NCI-H1694 treated with DMSO at 0.1 percent for 48 hours (cell line): ENCODE data around the gene ZNF665.
"Not testable (repeated sequence)": the region's sequence is repeated elsewhere in the genome, so short reads cannot be mapped to it uniquely, and the experiment has no call there.

Source experiments
- DNase-seq: peaks from one replicate; lab custom pipeline; 2025; lab: John Stamatoyannopoulos, UW

The ZNF665 gene

GRCh38 chr19:53157626-53158025 lies 35.5 kb downstream of the ZNF665 start:
- no peak for DNase-seq

GRCh38 chr19:53156850-53157249 lies 36.3 kb downstream of the ZNF665 start:
- no peak for DNase-seq

GRCh38 chr19:53147645-53148044 lies 45.5 kb downstream of the ZNF665 start:
- DNase-seq: no peak

GRCh38 chr19:53140351-53140750 lies 52.8 kb downstream of the ZNF665 start:
- no peak for DNase-seq

GRCh38 chr19:53136432-53136831 lies 56.7 kb downstream of the ZNF665 start:
- DNase-seq: no peak

GRCh38 chr19:53132141-53132991 lies 60.8 kb downstream of the ZNF665 start, which contains the start of gene ZNF415:
ZNF415 (minus strand) TSS chr19:53132910; CDS start chr19:53122676, 10,234 bp downstream.
- DNase-seq: no peak

GRCh38 chr19:53131727-53132126 lies 61.4 kb downstream of the ZNF665 start:
- no peak for DNase-seq

- no peak for DNase-seq
These were observed 62.0 kb downstream of the ZNF665 start for GRCh38 chr19:53131085-53131590.

GRCh38 chr19:53130506-53130905 lies 62.7 kb downstream of the ZNF665 start:
- no peak for DNase-seq

- DNase-seq: not testable (repeated sequence)
These were observed 66.2 kb downstream of the ZNF665 start for GRCh38 chr19:53126733-53127526.

- DNase-seq: no peak
These were observed 69.8 kb downstream of the ZNF665 start for GRCh38 chr19:53123400-53123799.
